AG09319 (cell line): ENCODE data around the gene SORL1.
"Not testable (repeated sequence)": the region's sequence is repeated elsewhere in the genome, so short reads cannot be mapped to it uniquely, and the experiment has no call there.

Source experiments
- DNase-seq: peaks from one replicate; pipeline ENCODE4 v3.0.0-alpha.2; 2010; ENCODE audit warnings: low read depth; ENCODE audit errors: extremely low read depth
- TF ChIP-seq, protein P1 (sequence below): IDR thresholded peaks from 2 replicates; pipeline ENCODE4 v1.5.1; 2011; ENCODE audit warnings: low read depth, mild to moderate bottlenecking, inconsistent platforms, low read length, moderate library complexity

Gene SORL1

DNA sequence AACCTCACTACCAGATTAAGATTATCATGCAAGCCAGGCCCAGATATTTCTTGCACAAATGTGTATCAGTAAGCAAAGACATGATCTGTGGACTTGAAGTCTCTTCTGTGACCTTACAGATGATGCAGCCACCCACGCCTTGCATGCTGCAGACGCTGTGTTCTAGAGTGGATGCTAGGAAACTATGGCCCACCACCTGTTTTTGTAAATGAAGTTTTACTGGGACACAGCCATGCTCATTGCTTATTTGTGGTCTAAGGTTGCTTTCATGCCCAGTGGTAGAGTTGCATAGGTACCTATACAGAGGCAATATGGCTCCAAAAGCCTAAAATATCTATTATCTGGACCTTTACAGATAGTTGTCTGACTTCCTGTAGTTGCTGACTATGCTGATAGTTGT lies 48.2 kb downstream of the SORL1 start:
- no peak for DNase-seq
- TF ChIP-seq, protein P1, sequence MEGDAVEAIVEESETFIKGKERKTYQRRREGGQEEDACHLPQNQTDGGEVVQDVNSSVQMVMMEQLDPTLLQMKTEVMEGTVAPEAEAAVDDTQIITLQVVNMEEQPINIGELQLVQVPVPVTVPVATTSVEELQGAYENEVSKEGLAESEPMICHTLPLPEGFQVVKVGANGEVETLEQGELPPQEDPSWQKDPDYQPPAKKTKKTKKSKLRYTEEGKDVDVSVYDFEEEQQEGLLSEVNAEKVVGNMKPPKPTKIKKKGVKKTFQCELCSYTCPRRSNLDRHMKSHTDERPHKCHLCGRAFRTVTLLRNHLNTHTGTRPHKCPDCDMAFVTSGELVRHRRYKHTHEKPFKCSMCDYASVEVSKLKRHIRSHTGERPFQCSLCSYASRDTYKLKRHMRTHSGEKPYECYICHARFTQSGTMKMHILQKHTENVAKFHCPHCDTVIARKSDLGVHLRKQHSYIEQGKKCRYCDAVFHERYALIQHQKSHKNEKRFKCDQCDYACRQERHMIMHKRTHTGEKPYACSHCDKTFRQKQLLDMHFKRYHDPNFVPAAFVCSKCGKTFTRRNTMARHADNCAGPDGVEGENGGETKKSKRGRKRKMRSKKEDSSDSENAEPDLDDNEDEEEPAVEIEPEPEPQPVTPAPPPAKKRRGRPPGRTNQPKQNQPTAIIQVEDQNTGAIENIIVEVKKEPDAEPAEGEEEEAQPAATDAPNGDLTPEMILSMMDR: no peak

DNA sequence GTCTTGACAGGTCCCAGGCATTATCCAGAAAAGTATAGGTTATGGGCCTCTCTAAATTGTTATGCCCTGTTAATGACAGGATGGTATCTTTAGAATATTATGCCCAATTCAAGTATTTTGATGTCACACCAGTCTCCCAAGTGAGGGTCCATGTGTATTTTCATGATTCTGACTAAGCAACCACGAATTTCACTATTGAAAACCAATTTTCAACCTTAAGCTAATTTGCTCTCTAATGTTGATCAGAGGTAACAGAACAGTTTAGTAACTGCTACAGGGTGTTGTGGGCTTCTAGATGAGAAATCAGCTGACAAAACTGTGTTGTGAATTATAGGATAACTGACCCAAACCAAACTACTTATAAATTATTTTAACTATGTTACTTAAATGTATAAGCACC lies 48.6 kb downstream of the SORL1 start:
- TF ChIP-seq, protein P1: no peak
- DNase-seq: no peak

DNA sequence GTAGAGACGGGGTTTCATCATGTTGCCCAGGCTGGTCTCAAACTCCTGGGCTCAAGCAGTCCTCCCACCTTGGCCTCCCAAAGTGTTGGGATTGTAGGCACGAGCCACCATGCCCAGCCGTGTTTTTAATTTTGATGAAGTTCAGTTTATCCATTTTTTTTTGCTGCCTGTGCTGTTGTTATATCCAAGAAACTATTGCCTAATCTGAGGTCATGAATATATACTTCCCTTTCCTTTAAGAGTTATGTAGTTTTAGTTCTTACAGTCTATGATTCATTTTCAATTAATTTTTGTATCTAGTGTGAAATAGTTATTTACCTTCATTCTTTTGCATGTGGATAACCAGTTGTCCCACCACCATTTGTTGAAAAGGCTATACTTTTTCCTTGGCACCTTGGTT lies 50.9 kb downstream of the SORL1 start:
- TF ChIP-seq, protein P1: no peak
- DNase-seq: no peak

DNA sequence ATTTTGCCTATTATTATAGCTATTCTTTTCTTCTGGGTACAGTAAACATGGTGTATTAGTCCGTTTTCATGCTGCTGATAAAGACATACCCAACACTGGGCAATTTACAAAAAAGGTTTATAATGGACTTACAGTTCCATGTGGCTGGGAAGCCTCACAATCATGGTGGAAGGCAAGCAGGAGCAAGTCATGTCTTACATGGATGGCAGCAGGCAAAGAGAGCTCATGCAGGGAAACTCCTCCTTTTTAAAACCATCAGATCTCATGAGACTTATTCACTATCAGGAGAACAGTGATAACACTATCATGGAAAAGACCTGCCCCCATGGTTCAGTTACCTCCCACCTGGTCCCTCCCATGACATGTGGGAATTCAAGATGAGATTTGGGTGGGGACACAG lies 54.1 kb downstream of the SORL1 start:
- DNase-seq: not testable (repeated sequence)

- TF ChIP-seq, protein P1: no peak
- no peak for DNase-seq
Observed at GRCh38 chr11:121508449-121508848, 56.3 kb downstream of the SORL1 start.

DNA sequence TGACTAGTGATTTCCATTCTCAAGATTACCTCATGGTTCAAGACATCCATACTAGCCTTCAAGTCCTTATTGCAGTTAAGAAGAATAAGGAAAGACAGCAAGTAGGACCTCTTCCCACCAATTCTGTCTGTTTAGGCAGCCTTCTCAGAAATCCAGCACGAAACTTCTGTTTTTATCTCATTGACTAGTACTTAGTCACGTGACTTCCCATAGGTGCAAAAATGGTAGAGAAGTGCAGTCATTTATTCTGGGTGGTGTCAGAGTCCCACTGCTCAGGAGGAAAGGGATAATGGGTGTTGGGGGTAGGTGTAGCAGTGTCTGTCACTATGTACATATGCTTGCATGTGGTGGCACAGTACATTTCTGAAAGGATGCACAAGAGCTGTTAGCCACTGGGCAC lies 58.3 kb downstream of the SORL1 start:
- no peak for DNase-seq
- TF ChIP-seq, protein P1: no peak

- TF ChIP-seq, protein P1: no peak
- no peak for DNase-seq
Observed at GRCh38 chr11:121512468-121513465, 60.7 kb downstream of the SORL1 start.
